ENCODE results near the gene CAMKMT.

Gene CAMKMT

DNA sequence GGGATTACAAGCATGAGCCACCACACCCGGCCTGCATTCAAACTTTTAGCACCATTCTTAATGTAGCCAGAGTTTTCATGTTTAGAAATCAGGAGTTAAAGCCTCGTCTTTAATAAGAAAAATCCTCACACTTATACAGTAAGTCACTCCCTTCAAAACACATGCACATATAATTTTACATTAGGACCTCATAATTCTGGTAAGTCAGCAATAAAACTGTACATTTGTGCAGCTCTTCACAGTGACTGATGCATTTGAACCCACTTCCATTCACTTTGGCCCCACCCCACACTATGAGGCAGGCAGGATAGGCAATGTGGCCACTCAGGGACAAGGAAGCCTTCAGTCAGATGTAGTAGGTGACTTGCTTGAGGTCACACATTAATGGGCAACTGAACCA lies 438.0 kb downstream of the CAMKMT start:
- no peak for TF ChIP-seq ZNF274 (IDR thresholded peaks at IDR 0.05; ENCODE audit: low read depth, low read length)
- no peak overlapping the region for H3K4me3 ChIP-seq (ENCODE audit: low read length)

DNA sequence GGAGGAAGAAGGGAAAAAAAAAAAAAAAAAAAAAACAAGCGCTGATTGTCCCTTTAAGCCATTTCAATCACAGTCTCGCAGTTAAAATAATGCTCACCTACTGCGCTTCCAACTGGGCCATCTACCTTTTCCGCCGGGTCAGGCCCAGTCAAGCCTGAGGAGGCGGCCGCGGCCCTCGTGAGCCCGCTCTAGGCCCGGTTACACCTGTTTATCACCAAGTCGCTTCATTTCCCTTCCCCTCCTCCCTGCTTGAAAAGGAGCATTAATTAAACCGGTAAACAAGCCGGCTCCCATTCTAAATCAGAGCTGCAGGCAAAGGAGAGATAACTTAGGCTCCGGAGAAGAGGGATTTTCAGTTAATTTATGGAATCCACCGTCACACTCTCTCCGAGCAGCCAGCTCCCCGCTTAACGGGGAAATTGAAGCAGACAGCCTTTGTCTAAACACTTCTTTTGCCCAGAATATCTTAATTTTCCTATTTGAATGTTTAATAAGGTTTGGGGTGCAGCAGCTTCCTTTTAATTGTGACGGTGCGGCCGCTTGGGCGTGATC lies 439.6 kb downstream of the CAMKMT start:
- no peak overlapping the region for H3K4me3 ChIP-seq (ENCODE audit: low read length)
- no peak for TF ChIP-seq ZNF274 (IDR thresholded peaks at IDR 0.05; ENCODE audit: low read depth, low read length)

DNA sequence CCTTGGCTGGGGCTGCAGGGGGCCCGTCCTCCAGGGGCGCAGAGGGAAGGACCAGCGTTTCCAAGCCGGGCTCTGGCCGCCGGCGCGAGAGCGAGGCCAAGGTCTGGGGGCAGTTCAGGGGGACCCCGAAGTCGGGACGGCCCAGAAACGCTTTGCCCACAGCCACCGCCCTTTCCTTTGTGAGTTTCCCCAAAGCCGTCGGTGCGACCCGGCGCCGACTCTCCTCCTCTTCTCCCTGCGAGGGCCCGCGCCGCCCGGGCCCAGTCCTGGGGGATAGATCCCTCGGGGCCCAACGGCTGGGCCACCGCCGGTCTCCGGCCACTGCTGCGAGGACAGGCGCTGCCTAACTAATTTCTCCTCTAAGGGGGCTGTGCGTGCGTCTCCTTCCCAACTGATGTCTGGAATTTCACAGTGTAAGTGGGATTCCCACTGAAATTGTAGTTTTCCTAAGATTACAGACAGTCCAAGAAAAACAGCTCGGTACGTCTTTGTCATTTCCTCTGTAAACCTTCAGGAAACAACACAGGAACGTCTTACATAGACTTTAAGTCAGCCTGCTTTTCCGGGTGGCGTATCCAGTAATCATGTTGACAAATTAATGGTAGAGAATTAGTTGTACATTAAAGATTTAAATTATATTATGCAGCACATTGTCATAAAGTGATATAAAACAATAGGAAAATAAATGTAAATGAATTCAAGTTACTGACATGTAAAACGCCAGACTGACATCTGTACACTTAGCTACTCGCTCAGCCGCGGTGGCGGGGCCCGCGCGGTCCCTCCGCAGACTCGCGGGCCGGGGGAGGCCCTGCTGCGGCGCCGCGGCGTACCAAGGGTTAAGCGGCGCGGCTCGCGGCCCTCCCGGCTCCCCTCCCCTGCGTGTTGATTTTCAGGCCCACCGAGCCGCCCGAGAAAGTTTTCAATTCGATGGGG lies 440.4 kb downstream of the CAMKMT start:
- no peak overlapping the region for H3K4me3 ChIP-seq (ENCODE audit: low read length)
- TF ChIP-seq ZNF274 (IDR thresholded peaks at IDR 0.05; ENCODE audit: low read depth, low read length), result no peak

GRCh38 chr2:44802777-44803424 lies 441.2 kb downstream of the CAMKMT start:
- H3K4me3 ChIP-seq (ENCODE audit: low read length), result no peak overlapping the region
- TF ChIP-seq ZNF274 (IDR thresholded peaks at IDR 0.05; ENCODE audit: low read depth, low read length), result no peak

GRCh38 chr2:44804406-44805265 lies 442.9 kb downstream of the CAMKMT start:
- TF ChIP-seq ZNF274 (IDR thresholded peaks at IDR 0.05; ENCODE audit: low read depth, low read length), result no peak
- no peak overlapping the region for H3K4me3 ChIP-seq (ENCODE audit: low read length)

DNA sequence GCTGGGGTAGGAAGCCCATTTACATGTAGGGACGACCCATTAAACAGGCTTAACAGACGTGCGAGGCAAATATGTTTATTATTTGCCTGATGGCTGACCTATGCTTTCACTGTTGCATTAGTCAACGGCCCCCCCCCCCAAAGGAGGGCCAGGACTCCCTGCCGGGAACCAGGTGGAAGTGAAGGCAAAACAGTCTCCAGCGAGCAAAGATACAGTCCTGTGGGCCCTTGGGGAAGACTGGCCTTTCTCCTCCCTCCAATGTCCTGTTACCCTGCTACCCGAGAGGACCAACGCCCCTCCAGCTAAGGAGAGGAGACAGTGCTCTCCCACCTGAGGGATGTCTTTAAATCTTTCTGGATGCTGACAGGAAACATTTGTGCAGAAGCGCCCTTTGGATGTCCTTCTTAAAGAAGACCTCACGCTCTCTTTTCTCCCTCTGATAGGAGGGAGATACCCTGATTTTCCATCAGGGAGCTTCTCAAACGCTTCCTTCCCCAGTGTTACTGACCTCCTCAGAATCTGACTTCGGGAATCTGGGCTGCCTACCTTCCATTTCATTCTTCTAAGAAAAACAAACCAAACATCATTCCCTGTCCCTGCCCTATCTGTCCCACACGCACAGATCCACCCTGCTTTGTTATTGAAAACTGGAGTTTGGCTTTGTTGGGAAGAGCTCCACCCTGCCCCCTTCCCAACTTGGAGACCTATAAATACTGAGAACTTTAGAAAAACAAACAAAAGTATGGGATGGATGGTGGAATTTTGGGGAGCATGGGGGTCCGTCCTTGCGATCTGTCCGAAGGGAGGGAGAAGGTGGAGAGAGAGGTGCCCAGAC lies 443.9 kb downstream of the CAMKMT start:
- H3K4me3 ChIP-seq (ENCODE audit: low read length), result no peak overlapping the region
- no peak for TF ChIP-seq ZNF274 (IDR thresholded peaks at IDR 0.05; ENCODE audit: low read depth, low read length)

DNA sequence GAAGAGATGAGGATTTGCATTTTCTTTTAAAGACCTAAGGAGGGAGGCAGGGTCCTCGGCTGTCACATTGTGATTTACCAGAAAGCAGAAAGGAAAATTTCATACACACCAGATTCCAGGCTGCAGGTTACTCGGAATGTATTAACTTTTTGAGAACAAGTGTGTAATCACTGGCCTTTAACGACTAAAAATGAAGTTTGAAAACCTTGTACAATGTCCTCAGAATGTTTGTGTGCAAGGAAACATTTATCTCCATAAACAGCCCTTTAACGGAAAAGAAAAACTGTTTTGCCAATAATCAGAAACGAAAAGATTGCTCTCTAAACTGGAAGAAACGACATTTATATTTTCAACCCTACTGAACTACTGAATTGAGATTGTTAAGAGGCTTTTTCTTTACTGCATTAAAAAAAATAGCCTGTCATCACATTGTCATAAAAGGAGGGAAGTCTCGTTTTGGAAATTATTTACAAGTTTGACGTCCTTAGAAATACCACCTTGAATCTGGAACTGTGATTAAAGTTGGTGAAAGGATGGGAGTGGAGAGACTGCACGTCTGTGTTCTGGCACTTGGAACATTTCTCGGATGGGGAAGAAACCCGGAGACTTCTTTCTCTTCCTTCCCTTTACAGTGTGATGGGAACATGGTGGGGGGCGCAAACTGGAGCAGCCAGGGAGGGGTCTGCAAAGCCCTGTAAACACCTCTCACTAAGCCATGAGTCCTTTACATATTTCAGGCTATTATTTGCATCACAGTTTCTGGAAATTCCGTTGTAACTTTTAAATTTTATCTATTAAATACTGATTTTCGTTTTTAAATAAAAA lies 445.7 kb downstream of the CAMKMT start:
- TF ChIP-seq ZNF274 (IDR thresholded peaks at IDR 0.05; ENCODE audit: low read depth, low read length), result no peak
- no peak overlapping the region for H3K4me3 ChIP-seq (ENCODE audit: low read length)

GRCh38 chr2:44810892-44811530 lies 449.3 kb downstream of the CAMKMT start:
- no peak overlapping the region for H3K4me3 ChIP-seq (ENCODE audit: low read length)
- TF ChIP-seq ZNF274 (IDR thresholded peaks at IDR 0.05; ENCODE audit: low read depth, low read length), result no peak

- no peak for TF ChIP-seq ZNF274 (IDR thresholded peaks at IDR 0.05; ENCODE audit: low read depth, low read length)
- no peak overlapping the region for H3K4me3 ChIP-seq (ENCODE audit: low read length)
Observed at GRCh38 chr2:44813165-44813564, 451.4 kb downstream of the CAMKMT start.

GRCh38 chr2:44813658-44814057 lies 451.9 kb downstream of the CAMKMT start:
- no peak for TF ChIP-seq ZNF274 (IDR thresholded peaks at IDR 0.05; ENCODE audit: low read depth, low read length)
- H3K4me3 ChIP-seq (ENCODE audit: low read length), result no peak overlapping the region

- TF ChIP-seq ZNF274 (IDR thresholded peaks at IDR 0.05; ENCODE audit: low read depth, low read length), result no peak
- no peak overlapping the region for H3K4me3 ChIP-seq (ENCODE audit: low read length)
Observed at GRCh38 chr2:44817256-44817655, 455.5 kb downstream of the CAMKMT start.
